OCI-LY7 (cell line): ENCODE data around the gene ZIK1. TPM values are rescaled to one million over a fixed set of nuclear protein-coding genes. Genes with fewer than 3 reads are reported as not detected.

Source experiments
- BruUV-seq: library from RNA; stranded (reverse); fragments of 400-500 nt; replicated peaks from 2 replicates; lab custom pipeline; 2021; lab: Mats Ljungman, UMichigan
- CTCF ChIA-PET: fragments of 300-600 bp; sonication (Branson Sonifier 250); formaldehyde crosslinking; loops from one replicate; lab custom pipeline; 2022; ENCODE audit warnings: antibody characterized with exemption; ENCODE audit not compliant: unreplicated experiment; lab: Charles Lee
- POLR2A ChIA-PET: fragments of 300-600 bp; sonication (Branson Sonifier 250); formaldehyde crosslinking; loops from one replicate; lab custom pipeline; 2022; ENCODE audit warnings: antibody characterized with exemption; lab: Charles Lee
- DNase-seq: peaks from one replicate; pipeline ENCODE4 v3.0.0-alpha.2; 2015; ENCODE audit warnings: low spot score
- H2AFZ ChIP-seq: fragments of 200-600 bp; sonication (generic), shearing (Covaris generic); 2 replicates; pipeline ENCODE4 v1.6.1; 2014; ENCODE audit warnings: mild to moderate bottlenecking, antibody characterized with exemption, low read length, moderate library complexity
- H3K27ac ChIP-seq: fragments of 200-600 bp; sonication (generic); 2 replicates; pipeline ENCODE4 v1.5.1; 2014; ENCODE audit warnings: mixed run types, low read depth, mild to moderate bottlenecking, moderate library complexity, low read length, inconsistent platforms; ENCODE audit not compliant: poor library complexity, severe bottlenecking
- H3K36me3 ChIP-seq: fragments of 200-600 bp; sonication (generic); 2 replicates; pipeline ENCODE4 v1.6.1; 2014; ENCODE audit warnings: mild to moderate bottlenecking, antibody characterized with exemption, low read length, moderate library complexity, mixed read lengths; ENCODE audit not compliant: insufficient read depth
- H3K4me1 ChIP-seq: fragments of 200-600 bp; sonication (generic); 2 replicates; pipeline ENCODE4 v1.5.1; 2014; ENCODE audit warnings: mild to moderate bottlenecking, low read length; ENCODE audit not compliant: insufficient read depth, poor library complexity, severe bottlenecking
- H3K4me2 ChIP-seq: fragments of 200-600 bp; sonication (generic); 2 replicates; pipeline ENCODE4 v1.6.1; 2014; ENCODE audit warnings: mild to moderate bottlenecking, low read length
- H3K4me3 ChIP-seq: fragments of 200-600 bp; sonication (generic); 2 replicates; pipeline ENCODE4 v1.5.1; 2014; ENCODE audit warnings: mild to moderate bottlenecking, low read depth, low read length; ENCODE audit not compliant: poor library complexity, severe bottlenecking
- H3K79me2 ChIP-seq: fragments of 200-600 bp; sonication (generic); 2 replicates; pipeline ENCODE4 v1.6.1; 2016; ENCODE audit warnings: low read depth, mild to moderate bottlenecking, low read length, moderate library complexity, mixed read lengths; ENCODE audit not compliant: insufficient read depth
- H3K9me2 ChIP-seq: fragments of 200-600 bp; sonication (generic); 2 replicates; pipeline ENCODE4 v1.6.1; 2016; ENCODE audit warnings: mild to moderate bottlenecking, low read length, mixed read lengths; ENCODE audit not compliant: insufficient read depth
- H3K9me3 ChIP-seq: fragments of 200-600 bp; sonication (generic); 2 replicates; pipeline ENCODE4 v1.6.1; 2014; ENCODE audit warnings: mild to moderate bottlenecking, mixed run types, low read length, mixed read lengths
- H4K20me1 ChIP-seq: fragments of 200-600 bp; sonication (generic); 2 replicates; pipeline ENCODE4 v1.6.1; 2014; ENCODE audit warnings: mild to moderate bottlenecking, antibody characterized with exemption, low read length, moderate library complexity, mixed read lengths; ENCODE audit not compliant: insufficient read depth
- EZH2phosphoT487 ChIP-seq: fragments of 200-600 bp; sonication (generic); IDR thresholded peaks from 2 replicates; pipeline ENCODE4 v1.6.1; 2018; ENCODE audit warnings: low read depth, borderline replicate concordance, mild to moderate bottlenecking, mixed run types, antibody characterized with exemption, low read length, moderate library complexity, mixed read lengths
- intact Hi-C: fragments of 100-400 bp; cut with micrococcal nuclease; formaldehyde crosslinking; loops from one replicate; pipeline ENCODE4 v1.10.0; 2022; ENCODE audit not compliant: unreplicated experiment
- total RNA-seq, 2 experiments: library from RNA; depleted of rRNA in 1 of 2; stranded (reverse); fragments of >200 nt in 1 of 2; shearing (Covaris generic) in 1 of 2; gene quantifications; 2 replicates each; pipeline ENCODE4 v1.2.3, GENCODE V29; 2014 to 2022
- TF ChIP-seq, protein P1 (sequence below): fragments of 200-600 bp; sonication (generic); conservative IDR thresholded peaks from 2 replicates; pipeline ENCODE4 v1.5.1; 2014; ENCODE audit warnings: mild to moderate bottlenecking, antibody characterized with exemption, low read length, moderate library complexity, mixed read lengths

The ZIK1 gene
- total RNA-seq, 2 experiments from 2014 or later = 0.47 TPM; not detected in 1

DNA sequence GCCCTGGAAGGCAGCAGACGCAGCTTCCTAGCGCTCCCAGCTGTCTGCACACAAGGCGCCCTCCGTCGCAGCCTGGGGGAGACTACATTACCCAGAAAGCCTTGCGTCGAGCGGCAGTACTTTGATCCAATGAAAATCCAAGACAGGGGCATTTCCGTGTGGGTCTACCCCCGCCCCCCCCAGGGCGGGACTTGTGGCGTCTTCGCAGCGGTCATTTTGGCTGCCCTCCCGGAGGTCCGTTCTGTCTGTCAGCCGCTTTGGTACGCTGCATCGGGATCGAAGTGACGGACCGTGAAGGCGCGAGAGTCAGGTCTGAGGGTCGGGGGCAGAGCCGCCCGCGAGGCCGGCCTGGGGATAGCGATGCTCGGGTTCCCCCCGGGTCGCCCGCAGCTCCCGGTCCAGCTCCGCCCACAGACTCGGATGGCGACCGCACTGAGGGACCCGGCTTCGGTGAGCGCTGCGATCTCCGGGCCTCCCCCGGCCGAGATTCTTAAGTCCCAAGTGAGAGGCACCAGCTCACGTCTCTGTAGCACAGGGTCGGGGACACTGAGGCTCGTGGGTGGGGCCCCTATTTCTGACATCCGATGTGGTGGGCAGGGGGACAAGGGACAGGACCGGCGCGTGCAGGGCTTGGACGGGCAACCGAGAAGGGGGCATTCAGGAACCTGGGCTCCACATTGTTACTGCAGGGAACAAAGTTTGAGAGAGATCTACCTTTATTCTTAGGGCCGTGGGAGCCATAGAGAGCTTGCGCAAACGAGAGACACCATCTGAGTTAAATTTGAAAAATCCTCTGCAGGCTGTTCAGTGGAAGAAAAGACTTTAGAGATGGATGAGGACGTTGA lies 49.3 kb downstream of the ZIK1 start, which contains the start of gene ZNF211:
ZNF211 (plus strand) TSS at position 182 of the 845 bp plus-strand sequence; CDS start at position 361, 179 bp downstream.
- ChIA-PET POLR2A (interaction anchor here (0.7 kb wide), 1 partner anchor 119 kb away, joined by 3 read pairs; no protein-coding TSS in a partner anchor), CTCF (interaction anchor here (0.6 kb wide), 1 partner anchor 8 kb away, joined by 3 read pairs; no protein-coding TSS in a partner anchor)
- H2AFZ ChIP-seq = peak within 1 kb of the TSS; percentile 91
- TF ChIP-seq, protein P1, sequence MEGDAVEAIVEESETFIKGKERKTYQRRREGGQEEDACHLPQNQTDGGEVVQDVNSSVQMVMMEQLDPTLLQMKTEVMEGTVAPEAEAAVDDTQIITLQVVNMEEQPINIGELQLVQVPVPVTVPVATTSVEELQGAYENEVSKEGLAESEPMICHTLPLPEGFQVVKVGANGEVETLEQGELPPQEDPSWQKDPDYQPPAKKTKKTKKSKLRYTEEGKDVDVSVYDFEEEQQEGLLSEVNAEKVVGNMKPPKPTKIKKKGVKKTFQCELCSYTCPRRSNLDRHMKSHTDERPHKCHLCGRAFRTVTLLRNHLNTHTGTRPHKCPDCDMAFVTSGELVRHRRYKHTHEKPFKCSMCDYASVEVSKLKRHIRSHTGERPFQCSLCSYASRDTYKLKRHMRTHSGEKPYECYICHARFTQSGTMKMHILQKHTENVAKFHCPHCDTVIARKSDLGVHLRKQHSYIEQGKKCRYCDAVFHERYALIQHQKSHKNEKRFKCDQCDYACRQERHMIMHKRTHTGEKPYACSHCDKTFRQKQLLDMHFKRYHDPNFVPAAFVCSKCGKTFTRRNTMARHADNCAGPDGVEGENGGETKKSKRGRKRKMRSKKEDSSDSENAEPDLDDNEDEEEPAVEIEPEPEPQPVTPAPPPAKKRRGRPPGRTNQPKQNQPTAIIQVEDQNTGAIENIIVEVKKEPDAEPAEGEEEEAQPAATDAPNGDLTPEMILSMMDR = no peak
- TF ChIP-seq EZH2phosphoT487 = no peak
- no peaks in the 10 kb centered on the region for H3K9me2 ChIP-seq
- no peak within 1 kb of the TSS for H3K27ac ChIP-seq
- intact Hi-C loops = no loop called here
- H3K4me2 ChIP-seq = peak within 1 kb of the TSS; percentile 97
- H3K36me3 ChIP-seq = peaks cover 34% of the 10 kb centered on the region
- peaks cover 5% of the 10 kb centered on the region; the same call in 1 of the 2 replicates for H3K79me2 ChIP-seq
- peak within 1 kb of the TSS; percentile 87 for H3K4me3 ChIP-seq
- BruUV-seq = no TSS peak
- H3K4me1 ChIP-seq = peaks cover 10% of the 10 kb centered on the region
- peak; percentile 96 for DNase-seq
- no peaks in the 10 kb centered on the region for H4K20me1 ChIP-seq
- peaks cover 20% of the 10 kb centered on the region for H3K9me3 ChIP-seq

DNA sequence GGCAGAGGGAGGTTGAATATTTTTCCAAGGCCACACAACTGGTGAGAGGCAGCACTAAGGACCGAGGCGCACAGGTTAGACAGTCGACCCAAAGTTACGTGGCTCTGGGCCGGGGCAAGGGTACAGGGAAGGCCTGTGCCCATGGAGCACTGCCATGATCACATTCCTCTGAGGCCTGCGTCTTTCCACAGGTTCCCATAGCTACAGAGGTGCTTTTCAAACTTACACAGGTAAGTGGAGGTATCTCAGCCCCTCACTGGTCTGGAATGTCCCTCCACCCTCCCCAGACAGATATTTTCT lies 49.8 kb downstream of the ZIK1 start:
- Histone ChIP-seq H4K20me1 (no peaks in the 10 kb centered on the region), H3K4me2 (peak overlapping the region; percentile 97), H3K4me3 (peak overlapping the region; percentile 87), H3K27ac (no peak overlapping the region), H3K4me1 (peaks cover 10% of the 10 kb centered on the region), H3K9me2 (no peaks in the 10 kb centered on the region), H2AFZ (peak overlapping the region; percentile 91; the same call in 1 of the 2 replicates), H3K9me3 (peaks cover 26% of the 10 kb centered on the region), H3K36me3 (peaks cover 40% of the 10 kb centered on the region), H3K79me2 (peaks cover 5% of the 10 kb centered on the region; the same call in 1 of the 2 replicates)
- intact Hi-C loops = no loop called here
- TF ChIP-seq, protein P1 = no peak
- no peak for TF ChIP-seq EZH2phosphoT487
- BruUV-seq = no TSS peak
- POLR2A ChIA-PET = no interaction called here
- CTCF ChIA-PET = no interaction called here
- no peak for DNase-seq

DNA sequence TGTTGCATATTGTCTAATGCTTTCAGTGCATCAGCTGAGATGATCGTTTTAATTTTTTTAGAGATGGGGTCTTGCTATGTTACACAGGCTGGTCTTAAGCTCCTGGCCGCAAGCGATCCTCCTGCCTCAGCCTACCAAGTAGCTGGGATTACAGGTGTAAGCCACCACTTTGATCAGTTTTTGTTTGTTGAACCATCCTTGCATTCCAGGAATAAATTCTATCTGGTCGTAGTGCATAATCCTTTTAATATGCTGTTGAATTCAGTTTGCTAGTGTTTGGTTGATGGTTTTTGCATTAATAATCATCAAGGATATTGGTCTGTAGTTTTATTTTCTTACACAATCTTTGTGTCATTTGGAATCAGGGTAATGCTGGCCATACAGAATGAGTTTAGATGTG lies 53.4 kb downstream of the ZIK1 start:
- TF ChIP-seq, protein P1 = no peak
- Histone ChIP-seq H3K9me2 (no peaks in the 10 kb centered on the region), H3K4me2 (no peak overlapping the region), H3K9me3 (peaks cover 27% of the 10 kb centered on the region), H4K20me1 (no peaks in the 10 kb centered on the region), H3K27ac (no peak overlapping the region), H3K79me2 (peaks cover 5% of the 10 kb centered on the region; the same call in 1 of the 2 replicates), H3K36me3 (peaks cover 74% of the 10 kb centered on the region), H3K4me1 (peaks cover 10% of the 10 kb centered on the region), H2AFZ (no peak overlapping the region), H3K4me3 (no peak overlapping the region)
- intact Hi-C loops = no loop called here
- no TSS peak for BruUV-seq
- DNase-seq = no peak
- ChIA-PET CTCF (no interaction called here), POLR2A (no interaction called here)
